Stimulated activated CD8-positive, alpha-beta memory T cell treated with anti-CD3 and anti-CD28 coated beads, Interleukin-4, amount 100 ng/mL, for 48 hours (primary cell): ENCODE measurements around the gene PSMA6.
"Not testable (repeated sequence)": the region's sequence is repeated elsewhere in the genome, so short reads cannot be mapped to it uniquely, and the experiment has no call there.

Experiments
- DNase-seq: peaks from one replicate; pipeline ENCODE4 v3.0.0-alpha.2; 2020

PSMA6 gene

GRCh38 chr14:35292051-35292769 is at the start of gene PSMA6:
Gene PSMA6 (plus strand): TSS chr14:35292382. CDS start chr14:35292477, 95 bp downstream.
- peak; percentile 99 for DNase-seq

- no peak for DNase-seq
These were observed 49.4 kb upstream of the PSMA6 start for GRCh38 chr14:35242599-35243311.

- no peak for DNase-seq
These were observed 48.2 kb upstream of the PSMA6 start for GRCh38 chr14:35243956-35244355.

- DNase-seq, result no peak
These were observed 47.6 kb upstream of the PSMA6 start for GRCh38 chr14:35244542-35244941.

GRCh38 chr14:35245051-35245450 is 47.1 kb upstream of the PSMA6 start:
- DNase-seq, result no peak

- no peak for DNase-seq
These were observed 44.3 kb upstream of the PSMA6 start for GRCh38 chr14:35247777-35248475.

- DNase-seq, result no peak
These were observed 43.8 kb upstream of the PSMA6 start for GRCh38 chr14:35248476-35248788.

- DNase-seq, result no peak
These were observed 41.9 kb upstream of the PSMA6 start for GRCh38 chr14:35250319-35250718.

- DNase-seq, result no peak
These were observed 39.7 kb upstream of the PSMA6 start for GRCh38 chr14:35252451-35252868.

GRCh38 chr14:35253056-35253455 is 39.1 kb upstream of the PSMA6 start:
- peak; percentile 29 for DNase-seq

GRCh38 chr14:35254034-35254622 is 38.1 kb upstream of the PSMA6 start:
- not testable (repeated sequence) for DNase-seq

GRCh38 chr14:35254736-35255135 is 37.4 kb upstream of the PSMA6 start:
- DNase-seq, result peak; percentile 39

GRCh38 chr14:35255711-35256110 is 36.5 kb upstream of the PSMA6 start:
- no peak for DNase-seq

- DNase-seq, result no peak
These were observed 34.4 kb upstream of the PSMA6 start for GRCh38 chr14:35257809-35258208.

GRCh38 chr14:35258420-35258819 is 33.8 kb upstream of the PSMA6 start:
- no peak for DNase-seq

- DNase-seq, result no peak
These were observed 30.4 kb upstream of the PSMA6 start for GRCh38 chr14:35261774-35262173.

- DNase-seq, result no peak
These were observed 29.7 kb upstream of the PSMA6 start for GRCh38 chr14:35262436-35262835.

- DNase-seq, result no peak
These were observed 23.2 kb upstream of the PSMA6 start for GRCh38 chr14:35268946-35269345.

- no peak for DNase-seq
These were observed 17.4 kb upstream of the PSMA6 start for GRCh38 chr14:35274805-35275204.

GRCh38 chr14:35277179-35277578 is 15.0 kb upstream of the PSMA6 start:
- DNase-seq, result no peak

GRCh38 chr14:35279369-35279768 is 12.8 kb upstream of the PSMA6 start:
- DNase-seq, result no peak

- DNase-seq, result no peak
These were observed 10.8 kb upstream of the PSMA6 start for GRCh38 chr14:35281341-35281740.

GRCh38 chr14:35284506-35284905 is 7.7 kb upstream of the PSMA6 start:
- no peak for DNase-seq
